PC-9 (cell line): ENCODE measurements around the gene NAALADL1. TPM values are rescaled to one million over a fixed set of nuclear protein-coding genes. Genes with fewer than 3 reads are reported as not detected.

ENCODE experiments used
- BruUV-seq: library from RNA; stranded (reverse); fragments of 400-500 nt; replicated peaks from 2 replicates; lab custom pipeline; 2021; lab: Mats Ljungman, UMichigan
- CTCF ChIA-PET: fragments of 300-600 bp; sonication (Branson Sonifier 250); formaldehyde crosslinking; loops from one replicate; lab custom pipeline; 2022; ENCODE audit warnings: antibody characterized with exemption; lab: Charles Lee
- POLR2A ChIA-PET: fragments of 300-600 bp; sonication (Branson Sonifier 250); formaldehyde crosslinking; loops from one replicate; lab custom pipeline; 2022; ENCODE audit warnings: antibody characterized with exemption; ENCODE audit not compliant: unreplicated experiment; lab: Charles Lee
- DNase-seq, 2 experiments: peaks; one replicate each; pipeline versions ENCODE4 v3.0.0 to v3.0.0-alpha.2; 2015 to 2022; ENCODE audit warnings: mixed read lengths in 1 of 2
- H2AFZ ChIP-seq: fragments of 200-600 bp; sonication (generic); 2 replicates; pipeline ENCODE4 v1.8.1; 2017; ENCODE audit warnings: antibody characterized with exemption
- H3F3A ChIP-seq: fragments of 200-600 bp; sonication (generic); 2 replicates; pipeline ENCODE4 v1.8.1; 2017; ENCODE audit warnings: antibody characterized with exemption, mild to moderate bottlenecking, low read depth; ENCODE audit not compliant: insufficient read depth
- H3K27ac ChIP-seq: fragments of 200-600 bp; sonication (generic); 2 replicates; pipeline ENCODE4 v1.6.1; 2016; ENCODE audit warnings: mixed run types
- H3K27me3 ChIP-seq: fragments of 200-600 bp; sonication (generic); 2 replicates; pipeline ENCODE4 v1.6.1; 2016; ENCODE audit warnings: low read depth, mixed run types; ENCODE audit not compliant: insufficient read depth
- H3K36me3 ChIP-seq: fragments of 200-600 bp; sonication (generic); 2 replicates; pipeline ENCODE4 v1.6.1; 2016; ENCODE audit warnings: low read depth, mixed run types
- H3K4me1 ChIP-seq: fragments of 200-600 bp; sonication (generic); replicated peaks from 2 replicates; pipeline ENCODE4 v1.6.1; 2016; ENCODE audit warnings: mixed run types; ENCODE audit not compliant: insufficient read depth
- H3K4me2 ChIP-seq: fragments of 200-600 bp; sonication (generic); 2 replicates; pipeline ENCODE4 v1.6.1; 2017; ENCODE audit warnings: mixed run types
- H3K4me3 ChIP-seq: fragments of 200-600 bp; sonication (generic); 2 replicates; pipeline ENCODE4 v1.6.1; 2016; ENCODE audit warnings: mixed run types
- H3K79me2 ChIP-seq: fragments of 200-600 bp; sonication (generic); 2 replicates; pipeline ENCODE4 v1.6.1; 2017; ENCODE audit warnings: low read depth, mixed run types
- H3K9me2 ChIP-seq: fragments of 200-600 bp; sonication (generic); 2 replicates; pipeline ENCODE4 v1.8.1; 2017; ENCODE audit warnings: mild to moderate bottlenecking; ENCODE audit not compliant: insufficient read depth
- H3K9me3 ChIP-seq: fragments of 200-600 bp; sonication (generic); 2 replicates; pipeline ENCODE4 v1.8.1; 2016; ENCODE audit warnings: low read depth; ENCODE audit not compliant: insufficient read depth
- H4K20me1 ChIP-seq: fragments of 200-600 bp; sonication (generic); 2 replicates; pipeline ENCODE4 v1.8.1; 2017; ENCODE audit not compliant: insufficient read depth
- CTCF ChIP-seq: fragments of 200-600 bp; sonication (generic); conservative IDR thresholded peaks from 2 replicates; pipeline ENCODE4 v1.6.1; 2017; ENCODE audit warnings: mixed run types, antibody characterized with exemption, mild to moderate bottlenecking, moderate library complexity
- EZH2 ChIP-seq: fragments of 200-600 bp; sonication (generic); IDR thresholded peaks from 2 replicates; pipeline ENCODE4 v1.8.0; 2017; ENCODE audit warnings: antibody characterized with exemption, low read depth
- intact Hi-C: fragments of 100-400 bp; cut with micrococcal nuclease; formaldehyde crosslinking; loops from one replicate; pipeline ENCODE4 v1.10.0; 2022; ENCODE audit not compliant: unreplicated experiment
- total RNA-seq: library from RNA; stranded (reverse); gene quantifications from 2 replicates; pipeline ENCODE4 v1.2.3, GENCODE V29; 2021

NAALADL1 gene
- total RNA-seq, 1 experiment from 2014 or later: not detected

- intact Hi-C loops: no loop called here
- Histone ChIP-seq H3K4me2 (no peak overlapping the region), H3K9me3 (no peaks in the 10 kb centered on the region), H3K4me3 (no peak overlapping the region), H4K20me1 (no peaks in the 10 kb centered on the region), H3K4me1 (peaks cover 8% of the 10 kb centered on the region), H3K79me2 (peaks cover 24% of the 10 kb centered on the region), H3K27me3 (no peaks in the 10 kb centered on the region), H3K36me3 (peaks cover 10% of the 10 kb centered on the region), H3K27ac (no peak overlapping the region), H3K9me2 (no peaks in the 10 kb centered on the region), H2AFZ (no peak overlapping the region), H3F3A (peaks cover 26% of the 10 kb centered on the region)
- POLR2A ChIA-PET: no interaction called here
- no TSS peak for BruUV-seq
- peak; percentile 35 to 39 for DNase-seq
- peak; percentile 79 for TF ChIP-seq CTCF
- no peak for TF ChIP-seq EZH2
- CTCF ChIA-PET: interaction anchor here (0.7 kb wide), 1 partner anchor 21 kb away, joined by 5 read pairs; no protein-coding TSS in a partner anchor
Measured at GRCh38 chr11:65078151-65078550, 19.8 kb upstream of the NAALADL1 start.

GRCh38 chr11:65077451-65077850, 19.1 kb upstream of the NAALADL1 start:
- Histone ChIP-seq H3K9me2 (no peaks in the 10 kb centered on the region), H3K4me2 (no peak overlapping the region), H3F3A (peaks cover 26% of the 10 kb centered on the region), H3K4me3 (no peak overlapping the region), H4K20me1 (no peaks in the 10 kb centered on the region), H3K9me3 (no peaks in the 10 kb centered on the region), H3K27ac (no peak overlapping the region), H3K27me3 (no peaks in the 10 kb centered on the region), H3K79me2 (peaks cover 17% of the 10 kb centered on the region), H2AFZ (no peak overlapping the region), H3K36me3 (peaks cover 10% of the 10 kb centered on the region), H3K4me1 (peaks cover under 1% of the 10 kb centered on the region; the same call in 1 of the 2 replicates)
- POLR2A ChIA-PET: no interaction called here
- BruUV-seq: no TSS peak
- no peak for TF ChIP-seq EZH2
- TF ChIP-seq CTCF: no peak
- intact Hi-C loops: no loop called here
- peak in 1 of 2 experiments; percentile 34 for DNase-seq
- CTCF ChIA-PET: no interaction called here

- Histone ChIP-seq H3K79me2 (no peaks in the 10 kb centered on the region), H3K4me2 (no peak overlapping the region), H3K4me3 (no peak overlapping the region), H2AFZ (no peak overlapping the region), H4K20me1 (no peaks in the 10 kb centered on the region), H3K9me2 (no peaks in the 10 kb centered on the region), H3F3A (peaks cover 18% of the 10 kb centered on the region), H3K9me3 (no peaks in the 10 kb centered on the region), H3K27ac (no peak overlapping the region), H3K4me1 (no peaks in the 10 kb centered on the region), H3K36me3 (no peaks in the 10 kb centered on the region), H3K27me3 (no peaks in the 10 kb centered on the region)
- ChIA-PET CTCF (no interaction called here), POLR2A (interaction anchor here (0.6 kb wide), 1 partner anchor 831 kb away, joined by 4 read pairs; no protein-coding TSS in a partner anchor)
- intact Hi-C loops: no loop called here
- peak in 1 of 2 experiments; percentile 27 for DNase-seq
- TF ChIP-seq EZH2 (no peak), CTCF (no peak)
- BruUV-seq: no TSS peak
Measured at GRCh38 chr11:65072631-65072966, 14.2 kb upstream of the NAALADL1 start.
